ENCODE measurements around the gene C9orf72.

DNA sequence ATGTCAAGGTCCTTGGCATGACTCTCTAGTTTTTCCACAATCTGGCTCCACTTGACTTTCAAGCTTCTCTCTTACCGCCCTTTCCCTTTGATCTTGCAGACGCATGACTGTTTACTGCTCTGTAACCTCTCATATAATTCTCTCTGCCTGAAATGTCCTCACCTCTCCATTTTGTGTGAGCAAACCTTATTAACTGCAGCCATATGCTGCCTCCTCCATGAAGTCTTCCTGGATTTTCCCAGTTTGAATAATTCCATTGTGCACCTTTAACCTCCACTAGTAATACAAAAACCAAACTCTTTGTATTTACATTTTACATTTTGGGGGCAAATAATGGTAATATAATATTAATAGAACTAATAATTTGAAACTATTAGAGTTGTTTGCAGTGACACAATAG lies 9.5 kb upstream of the C9orf72 start:
- TF ChIP-seq FOXK2 (IDR thresholded peaks at IDR 0.05) (no peak), ZBTB8A (CRISPR knock-in tag; IDR thresholded peaks at IDR 0.05; ENCODE audit: borderline replicate concordance, low read depth) (no peak), ZIK1 (CRISPR knock-in tag; IDR thresholded peaks at IDR 0.05; ENCODE audit: borderline replicate concordance, low read depth) (no peak), ZNF598 (CRISPR knock-in tag; IDR thresholded peaks at IDR 0.05; ENCODE audit: borderline replicate concordance) (no peak), EZH2 (conservative IDR thresholded peaks at IDR 0.05; ENCODE audit: low read depth, low read length) (no peak), IRX3 (CRISPR knock-in tag; IDR thresholded peaks at IDR 0.05; ENCODE audit: borderline replicate concordance, low read depth) (no peak), SATB2 (CRISPR knock-in tag; IDR thresholded peaks at IDR 0.05) (no peak), PHB2 (IDR thresholded peaks at IDR 0.05; ENCODE audit: partially characterized antibody) (no peak), SOX6 (IDR thresholded peaks at IDR 0.05) (no peak), SOX6 (CRISPR knock-in tag; IDR thresholded peaks at IDR 0.05) (no peak), TCF7L2 (IDR thresholded peaks at IDR 0.05; ENCODE audit: low read depth, low read length) (no peak), ZBTB7A (CRISPR knock-in tag; IDR thresholded peaks at IDR 0.05) (no peak), GTF2F1 (IDR thresholded peaks at IDR 0.05; ENCODE audit: low read length) (no peak), SIN3B (IDR thresholded peaks at IDR 0.05; ENCODE audit: low read length) (no peak)
- TF ChIP-seq, protein P1, sequence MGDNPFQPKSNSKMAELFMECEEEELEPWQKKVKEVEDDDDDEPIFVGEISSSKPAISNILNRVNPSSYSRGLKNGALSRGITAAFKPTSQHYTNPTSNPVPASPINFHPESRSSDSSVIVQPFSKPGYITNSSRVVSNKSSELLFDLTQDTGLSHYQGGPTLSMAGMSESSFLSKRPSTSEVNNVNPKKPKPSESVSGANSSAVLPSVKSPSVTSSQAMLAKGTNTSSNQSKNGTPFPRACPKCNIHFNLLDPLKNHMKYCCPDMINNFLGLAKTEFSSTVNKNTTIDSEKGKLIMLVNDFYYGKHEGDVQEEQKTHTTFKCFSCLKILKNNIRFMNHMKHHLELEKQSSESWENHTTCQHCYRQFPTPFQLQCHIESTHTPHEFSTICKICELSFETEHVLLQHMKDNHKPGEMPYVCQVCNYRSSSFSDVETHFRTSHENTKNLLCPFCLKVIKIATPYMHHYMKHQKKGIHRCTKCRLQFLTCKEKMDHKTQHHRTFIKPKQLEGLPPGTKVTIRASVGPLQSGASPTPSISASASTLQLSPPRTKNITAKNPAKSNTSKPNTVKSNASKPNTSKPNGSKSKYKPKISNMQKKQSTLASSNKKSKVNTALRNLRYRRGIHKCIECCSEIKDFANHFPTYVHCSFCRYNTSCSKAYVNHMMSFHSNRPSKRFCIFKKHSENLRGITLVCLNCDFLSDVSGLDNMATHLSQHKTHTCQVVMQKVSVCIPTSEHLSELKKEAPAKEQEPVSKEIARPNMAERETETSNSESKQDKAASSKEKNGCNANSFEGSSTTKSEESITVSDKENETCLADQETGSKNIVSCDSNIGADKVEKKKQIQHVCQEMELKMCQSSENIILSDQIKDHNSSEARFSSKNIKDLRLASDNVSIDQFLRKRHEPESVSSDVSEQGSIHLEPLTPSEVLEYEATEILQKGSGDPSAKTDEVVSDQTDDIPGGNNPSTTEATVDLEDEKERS (CRISPR knock-in tag; IDR thresholded peaks at IDR 0.05): no peak

Data from HepG2 (cell line).